ENCODE measurements around the gene SLC35A1.

The SLC35A1 gene

GRCh38 chr6:87553159-87553765 is 80.5 kb downstream of the SLC35A1 start:
- DNase-seq (ENCODE audit: extremely low read depth, low read depth): no peak
- no peak overlapping the region for H3K4me3 ChIP-seq (replicated peaks; ENCODE audit: low read depth, low read length)
- TF ChIP-seq CTCF (IDR thresholded peaks at IDR 0.05; ENCODE audit: low read depth, low read length, missing control alignments): no peak

- TF ChIP-seq CTCF (IDR thresholded peaks at IDR 0.05; ENCODE audit: low read depth, low read length, missing control alignments): no peak
- no peak for DNase-seq (ENCODE audit: extremely low read depth, low read depth)
- H3K4me3 ChIP-seq (replicated peaks; ENCODE audit: low read depth, low read length): no peak overlapping the region
These were observed 82.7 kb downstream of the SLC35A1 start for GRCh38 chr6:87555506-87555905.

GRCh38 chr6:87558446-87558845 is 85.7 kb downstream of the SLC35A1 start:
- no peak for DNase-seq (ENCODE audit: extremely low read depth, low read depth)
- H3K4me3 ChIP-seq (replicated peaks; ENCODE audit: low read depth, low read length): no peak overlapping the region
- no peak for TF ChIP-seq CTCF (IDR thresholded peaks at IDR 0.05; ENCODE audit: low read depth, low read length, missing control alignments)

- no peak overlapping the region for H3K4me3 ChIP-seq (replicated peaks; ENCODE audit: low read depth, low read length)
- no peak for DNase-seq (ENCODE audit: extremely low read depth, low read depth)
- no peak for TF ChIP-seq CTCF (IDR thresholded peaks at IDR 0.05; ENCODE audit: low read depth, low read length, missing control alignments)
These were observed 88.2 kb downstream of the SLC35A1 start for GRCh38 chr6:87561017-87561416.

All from HFF-Myc (cell line).